Measurements from ENCODE around the gene MAP2K1. TPM values are rescaled to one million over a fixed set of nuclear protein-coding genes. Genes with fewer than 3 reads are reported as not detected.
"Not testable (repeated sequence)": the region's sequence is repeated elsewhere in the genome, so short reads cannot be mapped to it uniquely, and the experiment has no call there.

Gene MAP2K1
- total RNA-seq, 1 experiment from 2014 or later, result 108 TPM

- TF ChIP-seq, protein P1, sequence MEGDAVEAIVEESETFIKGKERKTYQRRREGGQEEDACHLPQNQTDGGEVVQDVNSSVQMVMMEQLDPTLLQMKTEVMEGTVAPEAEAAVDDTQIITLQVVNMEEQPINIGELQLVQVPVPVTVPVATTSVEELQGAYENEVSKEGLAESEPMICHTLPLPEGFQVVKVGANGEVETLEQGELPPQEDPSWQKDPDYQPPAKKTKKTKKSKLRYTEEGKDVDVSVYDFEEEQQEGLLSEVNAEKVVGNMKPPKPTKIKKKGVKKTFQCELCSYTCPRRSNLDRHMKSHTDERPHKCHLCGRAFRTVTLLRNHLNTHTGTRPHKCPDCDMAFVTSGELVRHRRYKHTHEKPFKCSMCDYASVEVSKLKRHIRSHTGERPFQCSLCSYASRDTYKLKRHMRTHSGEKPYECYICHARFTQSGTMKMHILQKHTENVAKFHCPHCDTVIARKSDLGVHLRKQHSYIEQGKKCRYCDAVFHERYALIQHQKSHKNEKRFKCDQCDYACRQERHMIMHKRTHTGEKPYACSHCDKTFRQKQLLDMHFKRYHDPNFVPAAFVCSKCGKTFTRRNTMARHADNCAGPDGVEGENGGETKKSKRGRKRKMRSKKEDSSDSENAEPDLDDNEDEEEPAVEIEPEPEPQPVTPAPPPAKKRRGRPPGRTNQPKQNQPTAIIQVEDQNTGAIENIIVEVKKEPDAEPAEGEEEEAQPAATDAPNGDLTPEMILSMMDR (IDR thresholded peaks at IDR 0.05; ENCODE audit: unreplicated experiment), result no peak
- H3K27me3 Mint-ChIP-seq (ENCODE audit: insufficient read depth, unreplicated experiment), result no peaks in the 10 kb centered on the region
- no peak overlapping the region for H3K27ac Mint-ChIP-seq (ENCODE audit: low read depth, unreplicated experiment)
- peaks cover 35% of the 10 kb centered on the region for H3K36me3 Mint-ChIP-seq (ENCODE audit: insufficient read depth, unreplicated experiment)
- no peak for DNase-seq (ENCODE audit: unreplicated experiment)
- no TSS peak for BruUV-seq (replicated peaks)
- POLR2A ChIA-PET, result interaction anchor here (0.6 to 5.3 kb wide), 4 partner anchors 41 to 93 kb away, joined by 3 to 34 read pairs (median 7); partner anchors contain the start of genes MAP2K1, RPL4 and ZWILCH
- H3K4me3 Mint-ChIP-seq (ENCODE audit: unreplicated experiment), result no peak overlapping the region
- intact Hi-C loops (cut with micrococcal nuclease), result no loop called here
- CTCF ChIA-PET, result interaction anchor here (1.7 kb wide), 1 partner anchor 35 kb away, joined by 7 read pairs; the partner anchor contains the start of gene SNAPC5
- peaks cover 25% of the 10 kb centered on the region for H3K4me1 Mint-ChIP-seq (ENCODE audit: insufficient read depth, unreplicated experiment)
- no peaks in the 10 kb centered on the region for H3K9me3 Mint-ChIP-seq (ENCODE audit: unreplicated experiment)
Measured at GRCh38 chr15:66462627-66463026, 75.9 kb downstream of the MAP2K1 start.

DNA sequence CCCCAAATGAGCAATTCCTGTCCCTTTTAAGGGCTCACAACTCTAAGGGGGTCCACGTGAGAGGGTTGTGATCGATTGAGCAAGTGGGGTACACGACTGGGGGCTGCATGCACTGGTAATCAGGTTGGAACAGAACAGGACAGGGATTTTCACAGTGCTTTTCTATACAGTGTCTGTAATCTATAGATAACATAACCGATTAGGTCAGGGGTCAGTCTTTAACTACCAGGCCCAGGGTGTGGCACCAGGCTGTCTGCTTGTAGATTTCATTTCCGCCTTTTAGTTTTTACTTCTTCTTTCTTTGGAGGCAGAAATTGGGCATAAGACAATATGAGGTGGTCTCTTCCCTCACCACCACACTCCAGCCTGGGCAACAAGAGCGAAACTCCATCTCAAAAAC is 78.6 kb downstream of the MAP2K1 start:
- BruUV-seq (replicated peaks); DNase-seq (ENCODE audit: unreplicated experiment); H3K27ac Mint-ChIP-seq (ENCODE audit: low read depth, unreplicated experiment); H3K9me3 Mint-ChIP-seq (ENCODE audit: unreplicated experiment); POLR2A ChIA-PET; intact Hi-C loops (cut with micrococcal nuclease); H3K27me3 Mint-ChIP-seq (ENCODE audit: insufficient read depth, unreplicated experiment); H3K4me3 Mint-ChIP-seq (ENCODE audit: unreplicated experiment); CTCF ChIA-PET: not testable (repeated sequence)
- H3K4me1 Mint-ChIP-seq (ENCODE audit: insufficient read depth, unreplicated experiment), result peaks cover 17% of the 10 kb centered on the region
- peaks cover 47% of the 10 kb centered on the region for H3K36me3 Mint-ChIP-seq (ENCODE audit: insufficient read depth, unreplicated experiment)

- BruUV-seq (replicated peaks); H3K4me1 Mint-ChIP-seq (ENCODE audit: insufficient read depth, unreplicated experiment); H3K27ac Mint-ChIP-seq (ENCODE audit: low read depth, unreplicated experiment); H3K9me3 Mint-ChIP-seq (ENCODE audit: unreplicated experiment); H3K4me3 Mint-ChIP-seq (ENCODE audit: unreplicated experiment); DNase-seq (ENCODE audit: unreplicated experiment); H3K27me3 Mint-ChIP-seq (ENCODE audit: insufficient read depth, unreplicated experiment); intact Hi-C loops (cut with micrococcal nuclease): not testable (repeated sequence)
- POLR2A ChIA-PET, result interaction anchor here (0.8 to 2.0 kb wide), 3 partner anchors 13 to 323 kb away, joined by 3 to 5 read pairs (median 4); no protein-coding TSS in a partner anchor
- CTCF ChIA-PET, result interaction anchor here (0.8 to 1.6 kb wide), 2 partner anchors 30 to 81 kb away, joined by 3 to 5 read pairs; partner anchors contain the start of genes MAP2K1 and SNAPC5
- peaks cover 43% of the 10 kb centered on the region for H3K36me3 Mint-ChIP-seq (ENCODE audit: insufficient read depth, unreplicated experiment)
Measured at GRCh38 chr15:66467162-66468040, 80.7 kb downstream of the MAP2K1 start.

GRCh38 chr15:66470825-66471224 is 84.1 kb downstream of the MAP2K1 start:
- BruUV-seq (replicated peaks); H3K4me3 Mint-ChIP-seq (ENCODE audit: unreplicated experiment); H3K27me3 Mint-ChIP-seq (ENCODE audit: insufficient read depth, unreplicated experiment); H3K27ac Mint-ChIP-seq (ENCODE audit: low read depth, unreplicated experiment); intact Hi-C loops (cut with micrococcal nuclease); H3K9me3 Mint-ChIP-seq (ENCODE audit: unreplicated experiment); H3K4me1 Mint-ChIP-seq (ENCODE audit: insufficient read depth, unreplicated experiment); DNase-seq (ENCODE audit: unreplicated experiment): not testable (repeated sequence)
- ChIA-PET CTCF (interaction anchor here (0.6 to 2.3 kb wide), 3 partner anchors 27 to 468 kb away, joined by 3 to 17 read pairs (median 5); partner anchors contain the start of gene SNAPC5), POLR2A (interaction anchor here (1.3 to 1.7 kb wide), 2 partner anchors 34 to 84 kb away, joined by 3 to 4 read pairs; partner anchors contain the start of genes MAP2K1 and ZWILCH)
- H3K36me3 Mint-ChIP-seq (ENCODE audit: insufficient read depth, unreplicated experiment), result peaks cover 24% of the 10 kb centered on the region

GRCh38 chr15:66472176-66472999 is 85.7 kb downstream of the MAP2K1 start:
- DNase-seq (ENCODE audit: unreplicated experiment), result no peak
- H3K4me1 Mint-ChIP-seq (ENCODE audit: insufficient read depth, unreplicated experiment), result no peaks in the 10 kb centered on the region
- BruUV-seq (replicated peaks), result no TSS peak
- H3K27me3 Mint-ChIP-seq (ENCODE audit: insufficient read depth, unreplicated experiment), result no peaks in the 10 kb centered on the region
- TF ChIP-seq, protein P1 (IDR thresholded peaks at IDR 0.05; ENCODE audit: unreplicated experiment), result no peak
- intact Hi-C loops (cut with micrococcal nuclease), result no loop called here
- ChIA-PET POLR2A (interaction anchor here (0.8 to 1.7 kb wide), 2 partner anchors 13 to 33 kb away, joined by 4 to 7 read pairs; partner anchors contain the start of gene ZWILCH), CTCF (interaction anchor here (1.1 to 2.3 kb wide), 2 partner anchors 26 to 85 kb away, joined by 5 to 17 read pairs; partner anchors contain the start of gene SNAPC5)
- peak overlapping the region; percentile 51 for H3K27ac Mint-ChIP-seq (ENCODE audit: low read depth, unreplicated experiment)
- no peaks in the 10 kb centered on the region for H3K9me3 Mint-ChIP-seq (ENCODE audit: unreplicated experiment)
- H3K4me3 Mint-ChIP-seq (ENCODE audit: unreplicated experiment), result no peak overlapping the region
- peaks cover 24% of the 10 kb centered on the region for H3K36me3 Mint-ChIP-seq (ENCODE audit: insufficient read depth, unreplicated experiment)

All from MCF 10A (cell line).